ENCODE results near the gene MS4A7.

The MS4A7 gene

GRCh38 chr11:60370252-60370810 is 8.0 kb upstream of the MS4A7 start:
- no peak for DNase-seq (ENCODE audit: low spot score)
- no peak overlapping the region for H3K27ac ChIP-seq
- POLR2A ChIA-PET (ENCODE audit: low non-redundant PET) = no interaction called here
- TF ChIP-seq CTCF (conservative IDR thresholded peaks at IDR 0.05; ENCODE audit: low read depth) = no peak
- CTCF ChIA-PET = no interaction called here

- CTCF ChIA-PET = no interaction called here
- no peak for TF ChIP-seq CTCF (conservative IDR thresholded peaks at IDR 0.05; ENCODE audit: low read depth)
- POLR2A ChIA-PET (ENCODE audit: low non-redundant PET) = no interaction called here
- H3K27ac ChIP-seq = no peak overlapping the region
- DNase-seq (ENCODE audit: low spot score) = peak; percentile 22
These were observed 7.5 kb upstream of the MS4A7 start for GRCh38 chr11:60370811-60371298.

GRCh38 chr11:60371386-60371785 is 6.9 kb upstream of the MS4A7 start:
- no peak for DNase-seq (ENCODE audit: low spot score)
- no peak overlapping the region for H3K27ac ChIP-seq
- ChIA-PET CTCF (no interaction called here), POLR2A (ENCODE audit: low non-redundant PET) (no interaction called here)
- TF ChIP-seq CTCF (conservative IDR thresholded peaks at IDR 0.05; ENCODE audit: low read depth) = no peak

- POLR2A ChIA-PET (ENCODE audit: low non-redundant PET) = no interaction called here
- CTCF ChIA-PET = no interaction called here
- no peak for DNase-seq (ENCODE audit: low spot score)
- no peak for TF ChIP-seq CTCF (conservative IDR thresholded peaks at IDR 0.05; ENCODE audit: low read depth)
- H3K27ac ChIP-seq = no peak overlapping the region
These were observed 6.5 kb upstream of the MS4A7 start for GRCh38 chr11:60371854-60372253.

- CTCF ChIA-PET = interaction anchor here (0.9 kb wide), 1 partner anchor 9 kb away, joined by 3 read pairs; no protein-coding TSS in a partner anchor
- H3K27ac ChIP-seq = no peak overlapping the region
- no peak for TF ChIP-seq CTCF (conservative IDR thresholded peaks at IDR 0.05; ENCODE audit: low read depth)
- POLR2A ChIA-PET (ENCODE audit: low non-redundant PET) = no interaction called here
- DNase-seq (ENCODE audit: low spot score) = no peak
These were observed 5.6 kb upstream of the MS4A7 start for GRCh38 chr11:60372767-60373166.

- POLR2A ChIA-PET (ENCODE audit: low non-redundant PET) = no interaction called here
- H3K27ac ChIP-seq = no peak overlapping the region
- no peak for TF ChIP-seq CTCF (conservative IDR thresholded peaks at IDR 0.05; ENCODE audit: low read depth)
- CTCF ChIA-PET = no interaction called here
- DNase-seq (ENCODE audit: low spot score) = no peak
These were observed 3.0 kb upstream of the MS4A7 start for GRCh38 chr11:60375316-60375715.

Data from RWPE1 (cell line).